HEK293T (cell line): ENCODE data around the gene HPSE2.

Experiments used
- CTCF ChIA-PET: fragments of 350-600 bp; formaldehyde crosslinking; extraction: SDS; loops from one replicate; lab custom pipeline; 2021; ENCODE audit warnings: antibody characterized with exemption, inconsistent platforms; lab: Yijun Ruan, JAX
- POLR2A ChIA-PET: fragments of 350-600 bp; formaldehyde crosslinking; extraction: SDS; loops from one replicate; lab custom pipeline; 2020; ENCODE audit warnings: antibody characterized with exemption, inconsistent platforms; lab: Yijun Ruan, JAX
- DNase-seq: peaks from one replicate; pipeline ENCODE4 v3.0.0; 2012; ENCODE audit warnings: mixed read lengths; ENCODE audit errors: extremely low spot score
- ARNT ChIP-seq: fragments of 450-650 bp; IDR thresholded peaks from 2 replicates; pipeline ENCODE4 v1.6.1; 2017; ENCODE audit warnings: mild to moderate bottlenecking
- BHLHE40 ChIP-seq: fragments of 450-650 bp; IDR thresholded peaks from 2 replicates; pipeline ENCODE4 v1.6.1; 2016; ENCODE audit warnings: mild to moderate bottlenecking, moderate library complexity, borderline replicate concordance
- CTBP1 ChIP-seq: fragments of 450-650 bp; IDR thresholded peaks from 2 replicates; pipeline ENCODE4 v1.6.1; 2016; ENCODE audit warnings: borderline replicate concordance
- ELF4 ChIP-seq: fragments of 450-650 bp; IDR thresholded peaks from 2 replicates; pipeline ENCODE4 v1.6.1; 2017; ENCODE audit warnings: antibody characterized with exemption
- FOXA1 ChIP-seq: fragments of 450-650 bp; IDR thresholded peaks from 2 replicates; pipeline ENCODE4 v1.6.1; 2016; ENCODE audit warnings: mild to moderate bottlenecking
- FOXK2 ChIP-seq: fragments of 450-650 bp; IDR thresholded peaks from 2 replicates; pipeline ENCODE4 v1.6.1; 2016; ENCODE audit warnings: mild to moderate bottlenecking
- FOXM1 ChIP-seq: fragments of 450-650 bp; IDR thresholded peaks from 2 replicates; pipeline ENCODE4 v1.6.1; 2017; ENCODE audit warnings: mild to moderate bottlenecking, borderline replicate concordance
- HDGF ChIP-seq: fragments of 450-650 bp; IDR thresholded peaks from 2 replicates; pipeline ENCODE4 v1.6.1; 2017; ENCODE audit warnings: antibody characterized with exemption, borderline replicate concordance
- L3MBTL2 ChIP-seq: fragments of 450-650 bp; conservative IDR thresholded peaks from 2 replicates; pipeline ENCODE4 v1.6.1; 2016; ENCODE audit warnings: mild to moderate bottlenecking
- LEF1 ChIP-seq: fragments of 450-650 bp; IDR thresholded peaks from 2 replicates; pipeline ENCODE4 v1.6.1; 2017; ENCODE audit warnings: mild to moderate bottlenecking, borderline replicate concordance
- NFRKB ChIP-seq: fragments of 450-650 bp; IDR thresholded peaks from 2 replicates; pipeline ENCODE4 v1.6.1; 2016; ENCODE audit warnings: mild to moderate bottlenecking, moderate library complexity
- PKNOX1 ChIP-seq: fragments of 450-650 bp; IDR thresholded peaks from 2 replicates; pipeline ENCODE4 v1.6.1; 2016
- SP1 ChIP-seq: fragments of 450-650 bp; IDR thresholded peaks from 2 replicates; pipeline ENCODE4 v1.6.1; 2017
- SUZ12 ChIP-seq: fragments of 450-650 bp; IDR thresholded peaks from 2 replicates; pipeline ENCODE4 v1.6.1; 2016; ENCODE audit warnings: mild to moderate bottlenecking
- TARDBP ChIP-seq: fragments of 450-650 bp; IDR thresholded peaks from 2 replicates; pipeline ENCODE4 v1.6.1; 2016
- ZNF384 ChIP-seq: fragments of 450-650 bp; IDR thresholded peaks from 2 replicates; pipeline ENCODE4 v1.6.1; 2016

Gene HPSE2

DNA sequence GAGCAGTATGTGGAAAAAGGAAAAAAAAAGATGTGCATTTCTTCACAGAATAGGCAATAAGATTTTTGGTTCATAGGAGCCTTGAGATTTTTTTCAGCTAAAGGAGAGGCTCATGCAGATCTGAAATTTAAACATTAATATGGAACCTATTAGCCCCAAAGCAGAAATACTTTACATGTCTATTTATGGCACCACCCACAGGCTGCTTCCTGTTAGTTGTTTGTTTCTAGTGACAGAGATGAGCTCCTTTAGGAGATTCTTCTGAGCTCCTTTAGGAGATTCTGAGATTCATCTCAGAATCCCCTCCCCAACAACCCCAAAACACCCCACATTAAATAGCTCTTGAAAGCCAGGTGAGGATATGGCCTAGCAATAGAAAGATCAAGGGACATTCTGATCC, 761.0 kb downstream of the HPSE2 start:
- DNase-seq: no peak
- POLR2A ChIA-PET: no interaction called here
- CTCF ChIA-PET: interaction anchor here (0.7 kb wide), 1 partner anchor 101 kb away, joined by 3 read pairs; no protein-coding TSS in a partner anchor
- TF ChIP-seq FOXM1 (no peak), FOXK2 (no peak), ELF4 (no peak), CTBP1 (no peak), LEF1 (no peak), ZNF384 (no peak), BHLHE40 (no peak), L3MBTL2 (no peak), TARDBP (no peak), ARNT (no peak)

- CTCF ChIA-PET: interaction anchor here (0.9 kb wide), 1 partner anchor 774 kb away, joined by 3 read pairs; no protein-coding TSS in a partner anchor
- DNase-seq: peak; percentile 32
- POLR2A ChIA-PET: no interaction called here
- TF ChIP-seq PKNOX1 (peak; percentile 62), ELF4 (no peak)
These were observed 763.5 kb downstream of the HPSE2 start for GRCh38 chr10:98472196-98472595.

DNA sequence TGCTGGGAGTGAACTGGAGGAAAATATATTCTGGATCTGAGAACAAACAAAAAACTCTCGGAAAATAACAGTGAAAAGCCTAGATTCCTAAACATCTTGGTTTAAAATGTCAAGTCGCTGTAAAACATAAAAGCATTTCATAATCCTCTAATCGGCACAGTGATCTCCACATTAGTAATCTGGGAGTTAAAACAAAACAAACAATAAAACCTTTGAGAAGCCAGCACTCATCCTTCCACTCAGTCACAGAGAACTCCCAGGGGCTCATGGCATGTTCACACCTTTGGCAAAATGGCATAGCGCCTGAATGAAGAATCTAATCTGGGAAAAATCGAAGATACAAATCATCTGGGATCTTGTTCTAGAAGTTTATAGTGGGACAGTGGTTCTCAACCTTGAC, 764.8 kb downstream of the HPSE2 start:
- TF ChIP-seq PKNOX1: no peak
- TF ChIP-seq ELF4: no peak
- no peak for TF ChIP-seq TARDBP
- 0 out of 2 replicates have a peak, but pooled peaks have one; percentile 19 for TF ChIP-seq L3MBTL2
- POLR2A ChIA-PET: no interaction called here
- CTCF ChIA-PET: interaction anchor here (0.6 kb wide), 1 partner anchor 202 kb away, joined by 3 read pairs; no protein-coding TSS in a partner anchor
- DNase-seq: no peak

DNA sequence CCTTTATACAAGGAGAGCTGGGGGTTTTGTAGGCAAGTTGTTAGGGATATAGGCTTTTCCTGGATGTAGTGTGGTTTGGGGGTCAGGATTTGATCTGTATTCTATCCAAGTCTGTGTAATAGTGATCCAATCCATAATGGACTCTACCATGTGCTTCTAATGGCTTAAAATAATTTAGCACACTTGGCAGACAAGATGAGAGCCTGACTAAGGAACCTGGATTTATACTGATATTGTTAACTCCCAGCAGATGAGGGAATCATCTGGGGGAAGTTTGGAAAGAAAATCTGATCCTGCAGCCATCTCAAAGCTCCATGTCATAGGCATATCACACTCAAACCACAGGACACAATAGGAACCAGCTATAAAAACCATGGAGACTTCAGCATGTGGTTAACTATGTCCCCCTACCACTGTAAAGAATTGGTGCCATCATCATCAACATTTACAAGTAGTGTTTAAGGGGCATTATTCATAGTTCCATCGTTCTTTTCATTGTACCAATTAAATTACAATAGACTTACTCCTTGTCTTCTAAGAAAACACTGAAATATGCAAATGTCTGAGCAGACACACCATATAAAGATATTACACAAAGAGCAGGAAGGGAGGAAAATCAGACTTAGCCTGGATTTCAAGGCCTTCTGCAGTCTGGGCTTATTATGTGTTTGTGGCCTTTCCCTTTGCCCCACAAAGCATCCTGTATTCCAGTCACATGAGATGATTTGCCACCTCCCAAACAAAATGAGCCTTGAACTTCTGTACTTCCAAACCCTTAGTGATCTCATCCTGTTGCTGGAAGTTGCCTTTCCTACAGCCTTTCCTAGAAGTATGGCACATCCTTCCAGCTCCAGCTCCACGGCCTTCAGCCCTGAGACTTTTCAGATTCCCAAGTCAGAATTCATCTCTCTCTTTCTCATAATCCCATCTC, 766.4 kb downstream of the HPSE2 start:
- CTCF ChIA-PET: interaction anchor here (1.2 kb wide), 1 partner anchor 110 kb away, joined by 4 read pairs; no protein-coding TSS in a partner anchor
- no peak for DNase-seq
- TF ChIP-seq PKNOX1: no peak
- no peak for TF ChIP-seq SP1
- no peak for TF ChIP-seq CTBP1
- TF ChIP-seq LEF1: no peak
- no peak for TF ChIP-seq ZNF384
- TF ChIP-seq SUZ12: no peak
- no peak for TF ChIP-seq FOXA1
- no peak for TF ChIP-seq TARDBP
- TF ChIP-seq FOXM1: no peak
- TF ChIP-seq L3MBTL2: no peak
- TF ChIP-seq FOXK2: no peak
- TF ChIP-seq HDGF: no peak
- TF ChIP-seq ELF4: no peak
- no peak for TF ChIP-seq NFRKB
- no peak for TF ChIP-seq BHLHE40
- no peak for TF ChIP-seq ARNT
- POLR2A ChIA-PET: interaction anchor here (0.6 kb wide), 1 partner anchor 572 kb away, joined by 3 read pairs; no protein-coding TSS in a partner anchor

- CTCF ChIA-PET: interaction anchor here (0.6 to 1.2 kb wide), 13 partner anchors 10 to 650 kb away, joined by 3 to 7 read pairs (median 3); no protein-coding TSS in a partner anchor
- TF ChIP-seq L3MBTL2 (peak; percentile 48; the same call in 1 of the 2 replicates), SUZ12 (no peak), ARNT (no peak)
- POLR2A ChIA-PET: no interaction called here
- DNase-seq: peak; percentile 91
These were observed 767.9 kb downstream of the HPSE2 start for GRCh38 chr10:98467506-98468318.

GRCh38 chr10:98466861-98467505, 768.7 kb downstream of the HPSE2 start:
- TF ChIP-seq FOXA1 (no peak), L3MBTL2 (peak; percentile 44; the same call in 1 of the 2 replicates), NFRKB (no peak), FOXM1 (no peak)
- ChIA-PET CTCF (interaction anchor here (0.6 to 1.2 kb wide), 12 partner anchors 10 to 650 kb away, joined by 3 to 7 read pairs (median 3); no protein-coding TSS in a partner anchor), POLR2A (no interaction called here)
- DNase-seq: no peak
